Endothelial cell of umbilical vein (primary cell): ENCODE measurements around the gene TMEM43. TPM values are rescaled to one million over a fixed set of nuclear protein-coding genes. Genes with fewer than 3 reads are reported as not detected.

Source experiments
- BruUV-seq: library from RNA; stranded (reverse); fragments of 400-500 nt; replicated peaks from 2 replicates; lab custom pipeline; 2021; lab: Mats Ljungman, UMichigan
- CTCF ChIA-PET: fragments of 300-600, 350-600 bp; sonication (Branson Sonifier 250); formaldehyde crosslinking; loops from one replicate; lab custom pipeline; 2021; ENCODE audit warnings: antibody characterized with exemption, inconsistent platforms; lab: Charles Lee
- POLR2A ChIA-PET: fragments of 300-600, 350-600 bp; sonication (Branson Sonifier 250); formaldehyde crosslinking; loops from one replicate; lab custom pipeline; 2021; ENCODE audit warnings: antibody characterized with exemption, inconsistent platforms; lab: Charles Lee
- DNase-seq: peaks from one replicate; pipeline ENCODE4 v3.0.0-alpha.2; 2011; ENCODE audit warnings: low read depth, low spot score
- FAIRE-seq: peaks from 2 replicates; lab custom pipeline; 2011; peaks lifted over from hg19 to GRCh38; lab: Jason Lieb, UNC
- H2AFZ ChIP-seq: 2 replicates; pipeline ENCODE4 v1.6.0; 2012; ENCODE audit warnings: low read depth, low read length, control low read depth, inconsistent platforms
- H3K27ac ChIP-seq: 2 replicates; pipeline ENCODE4 v1.5.1; 2011; ENCODE audit warnings: low read depth, mild to moderate bottlenecking, control low read depth, low read length, moderate library complexity; ENCODE audit not compliant: insufficient read depth
- H3K27me3 ChIP-seq, 2 experiments: 2 replicates each; pipeline versions ENCODE4 v1.6.0 to v1.6.1; 2011; ENCODE audit warnings: low read length in 2 of 2, mixed read lengths in 1 of 2; ENCODE audit not compliant: control insufficient read depth in 2 of 2, insufficient read depth in 2 of 2
- H3K36me3 ChIP-seq, 2 experiments: 2 replicates in 1 of 2; 3 replicates in 1 of 2; pipeline ENCODE4 v1.5.1; 2011; ENCODE audit warnings: low read length in 2 of 2, mild to moderate bottlenecking in 1 of 2, moderate library complexity in 1 of 2; ENCODE audit not compliant: control insufficient read depth in 2 of 2, insufficient read depth in 2 of 2; ENCODE audit errors: extremely low read depth in 1 of 2
- H3K4me1 ChIP-seq: 3 replicates; pipeline ENCODE4 v1.5.1; 2011; ENCODE audit warnings: mild to moderate bottlenecking, low read length; ENCODE audit not compliant: control insufficient read depth, insufficient read depth; ENCODE audit errors: extremely low read depth
- H3K4me2 ChIP-seq: 2 replicates; pipeline ENCODE4 v1.6.1; 2011; ENCODE audit warnings: low read length, control low read depth, mixed read lengths; ENCODE audit not compliant: insufficient read depth
- H3K4me3 ChIP-seq, 3 experiments: fragments of 200-600 bp in 1 of 3; sonication (generic), shearing (Covaris generic) in 1 of 3; replicated peaks in 1 of 3; 2 replicates each; pipeline ENCODE4 v1.5.1; 2011 to 2016; ENCODE audit warnings: control low read depth in 3 of 3, low read length in 3 of 3, mild to moderate bottlenecking in 2 of 3, inconsistent platforms in 1 of 3, low read depth in 1 of 3, moderate library complexity in 1 of 3; ENCODE audit not compliant: insufficient read depth in 1 of 3
- H3K79me2 ChIP-seq: 2 replicates; pipeline ENCODE4 v1.6.0; 2012; ENCODE audit warnings: low read length, inconsistent platforms; ENCODE audit not compliant: control insufficient read depth, insufficient read depth
- H3K9ac ChIP-seq: replicated peaks from 2 replicates; pipeline ENCODE3; 2011; ENCODE audit warnings: low read length, control low read depth; ENCODE audit not compliant: insufficient read depth; ENCODE audit errors: extremely low read depth
- H3K9me1 ChIP-seq: replicated peaks from 3 replicates; pipeline ENCODE4 v1.6.0; 2011; ENCODE audit warnings: mild to moderate bottlenecking, low read length; ENCODE audit not compliant: control insufficient read depth, insufficient read depth; ENCODE audit errors: extremely low read depth
- H3K9me3 ChIP-seq: replicated peaks from 2 replicates; pipeline ENCODE4 v1.5.1; 2012; ENCODE audit warnings: low read length, inconsistent platforms; ENCODE audit not compliant: control insufficient read depth, insufficient read depth
- H4K20me1 ChIP-seq: replicated peaks from 2 replicates; pipeline ENCODE3; 2011; ENCODE audit warnings: mild to moderate bottlenecking, low read length; ENCODE audit not compliant: control insufficient read depth, insufficient read depth; ENCODE audit errors: extremely low read depth
- EZH2 ChIP-seq: IDR thresholded peaks from 2 replicates; pipeline ENCODE4 v1.6.1; 2012; ENCODE audit warnings: borderline replicate concordance, low read depth, mild to moderate bottlenecking, moderate library complexity, low read length, inconsistent platforms; ENCODE audit not compliant: severe bottlenecking
- FOS ChIP-seq: IDR thresholded peaks from 2 replicates; pipeline ENCODE4 v1.6.1; 2011; ENCODE audit warnings: mild to moderate bottlenecking, low read length, moderate library complexity, borderline replicate concordance; ENCODE audit not compliant: insufficient read depth
- GATA2 ChIP-seq: IDR thresholded peaks from 2 replicates; pipeline ENCODE4 v1.7.0; 2011; ENCODE audit warnings: low read depth, mild to moderate bottlenecking, moderate library complexity, mixed read lengths, low read length; ENCODE audit not compliant: insufficient read length, insufficient read depth
- JUN ChIP-seq: IDR thresholded peaks from 2 replicates; pipeline ENCODE4 v1.6.1; 2011; ENCODE audit warnings: borderline replicate concordance, low read depth; ENCODE audit not compliant: insufficient read length, insufficient read depth
- MYC ChIP-seq: IDR thresholded peaks from one replicate; pipeline ENCODE4 v1.6.1; 2011; ENCODE audit warnings: mild to moderate bottlenecking, low read depth, low read length
- POLR2A ChIP-seq: IDR thresholded peaks from 2 replicates; pipeline ENCODE4 v1.6.1; 2012; ENCODE audit warnings: low read depth, mild to moderate bottlenecking, control low read depth, low read length
- POLR2AphosphoS5 ChIP-seq: IDR thresholded peaks from 2 replicates; pipeline ENCODE4 v1.6.1; 2012; ENCODE audit warnings: low read depth, mild to moderate bottlenecking, control low read depth, low read length, moderate library complexity; ENCODE audit not compliant: insufficient read depth
- dilution Hi-C: fragments of 300-500 bp; cut with MboI; formaldehyde crosslinking; loops from one replicate; pipeline ENCODE4 v1.15.0; 2019; ENCODE audit warnings: low sequenced_read_pairs; ENCODE audit not compliant: extremely low pct_ligation_motif_present
- intact Hi-C: fragments of 100-400 bp; cut with micrococcal nuclease; formaldehyde crosslinking; loops from one replicate; pipeline ENCODE4 v1.10.0; 2022
- polyA plus RNA-seq, 4 experiments: library from polyadenylated mRNA; depleted of rRNA in 3 of 4; stranded (reverse) in 3 of 4; unstranded in 1 of 4; fragments of >200 nt; gene quantifications; 2 replicates each; pipeline versions ENCODE4 v1.2.1 to v1.2.3, GENCODE V29; 2011 to 2012; ENCODE audit warnings: missing spikeins in 1 of 4
- total RNA-seq: library from RNA; stranded (reverse); gene quantifications from 2 replicates; pipeline ENCODE4 v1.2.3, GENCODE V29; 2021
- TF ChIP-seq, protein P1 (sequence below): IDR thresholded peaks from 2 replicates; pipeline ENCODE4 v1.6.1; 2011; ENCODE audit not compliant: insufficient read depth, insufficient read length
- TF ChIP-seq, protein P2 (sequence below), 2 donors: IDR thresholded peaks; 1 replicate in 1 of 2; 2 replicates in 1 of 2; pipeline ENCODE4 v1.5.1; 2011; ENCODE audit warnings: low read length in 2 of 2, mild to moderate bottlenecking in 2 of 2, moderate library complexity in 2 of 2, control low read depth in 1 of 2, inconsistent platforms in 1 of 2, low read depth in 1 of 2; ENCODE audit not compliant: insufficient read depth in 1 of 2; ENCODE audit errors: extremely low read depth in 1 of 2

TMEM43 gene
- total and polyA plus RNA-seq, 2 donors (not counting 3 experiments of a cell fraction or from before 2014, with no cell fraction given), result 80.6 to 119 TPM

DNA sequence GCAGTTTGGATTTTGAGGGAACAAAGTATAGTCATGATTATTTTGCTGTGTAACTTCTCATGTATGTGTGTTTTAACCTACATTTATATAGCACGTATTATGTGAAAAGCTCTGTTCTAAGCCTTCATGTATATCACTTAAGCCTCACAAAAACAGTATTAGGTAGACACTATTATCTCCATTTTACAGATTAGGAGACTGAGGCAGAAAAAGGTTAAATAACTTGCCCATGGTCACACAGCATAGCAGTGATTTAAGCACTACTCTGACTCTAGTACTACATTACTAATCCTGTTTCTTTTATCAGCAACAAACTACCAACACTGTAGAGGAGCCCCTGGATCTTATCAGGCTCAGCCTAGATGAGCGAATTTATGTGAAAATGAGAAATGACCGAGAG lies 56.4 kb downstream of the TMEM43 start:
- POLR2A ChIA-PET, result no interaction called here
- peaks cover 10% of the 10 kb centered on the region for H3K4me1 ChIP-seq
- no peak overlapping the region for H3K27ac ChIP-seq
- no peaks in the 10 kb centered on the region for H3K27me3 ChIP-seq
- TF ChIP-seq GATA2, result no peak
- no peak for TF ChIP-seq FOS
- TF ChIP-seq JUN, result no peak
- TF ChIP-seq, protein P1, sequence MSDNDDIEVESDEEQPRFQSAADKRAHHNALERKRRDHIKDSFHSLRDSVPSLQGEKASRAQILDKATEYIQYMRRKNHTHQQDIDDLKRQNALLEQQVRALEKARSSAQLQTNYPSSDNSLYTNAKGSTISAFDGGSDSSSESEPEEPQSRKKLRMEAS, result no peak
- TF ChIP-seq POLR2A, result no peak
- TF ChIP-seq MYC, result no peak
- TF ChIP-seq, protein P2, sequence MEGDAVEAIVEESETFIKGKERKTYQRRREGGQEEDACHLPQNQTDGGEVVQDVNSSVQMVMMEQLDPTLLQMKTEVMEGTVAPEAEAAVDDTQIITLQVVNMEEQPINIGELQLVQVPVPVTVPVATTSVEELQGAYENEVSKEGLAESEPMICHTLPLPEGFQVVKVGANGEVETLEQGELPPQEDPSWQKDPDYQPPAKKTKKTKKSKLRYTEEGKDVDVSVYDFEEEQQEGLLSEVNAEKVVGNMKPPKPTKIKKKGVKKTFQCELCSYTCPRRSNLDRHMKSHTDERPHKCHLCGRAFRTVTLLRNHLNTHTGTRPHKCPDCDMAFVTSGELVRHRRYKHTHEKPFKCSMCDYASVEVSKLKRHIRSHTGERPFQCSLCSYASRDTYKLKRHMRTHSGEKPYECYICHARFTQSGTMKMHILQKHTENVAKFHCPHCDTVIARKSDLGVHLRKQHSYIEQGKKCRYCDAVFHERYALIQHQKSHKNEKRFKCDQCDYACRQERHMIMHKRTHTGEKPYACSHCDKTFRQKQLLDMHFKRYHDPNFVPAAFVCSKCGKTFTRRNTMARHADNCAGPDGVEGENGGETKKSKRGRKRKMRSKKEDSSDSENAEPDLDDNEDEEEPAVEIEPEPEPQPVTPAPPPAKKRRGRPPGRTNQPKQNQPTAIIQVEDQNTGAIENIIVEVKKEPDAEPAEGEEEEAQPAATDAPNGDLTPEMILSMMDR (IDR thresholded peaks at IDR 0.05; ENCODE audit: extremely low read depth in 1 of 2, insufficient read depth in 1 of 2, low read depth in 1 of 2, low read length in 2 of 2), result no peak
- no peak for TF ChIP-seq EZH2
- no peak for TF ChIP-seq POLR2AphosphoS5
- H3K9ac ChIP-seq, result no peak overlapping the region
- no peak overlapping the region for H3K4me2 ChIP-seq
- no peak overlapping the region for H2AFZ ChIP-seq
- H4K20me1 ChIP-seq, result no peaks in the 10 kb centered on the region
- intact Hi-C loops, result no loop called here
- DNase-seq (no peak), FAIRE-seq (no peak)
- no peaks in the 10 kb centered on the region for H3K9me3 ChIP-seq
- H3K36me3 ChIP-seq, result peaks cover 3 to 11% of the 10 kb centered on the region in 2 experiments
- BruUV-seq, result no TSS peak
- H3K79me2 ChIP-seq, result peaks cover 40% of the 10 kb centered on the region
- H3K9me1 ChIP-seq, result no peaks in the 10 kb centered on the region
- dilution Hi-C loops, result no loop called here
- CTCF ChIA-PET, result no interaction called here
- H3K4me3 ChIP-seq, result no peak overlapping the region
